HL-60 (cell line): ENCODE results near the gene ST6GALNAC6.

ENCODE experiments used
- GABPA ChIP-seq: IDR thresholded peaks from 2 replicates; pipeline ENCODE4 v1.6.1; 2012; ENCODE audit warnings: low read depth
- POLR2AphosphoS5 ChIP-seq: IDR thresholded peaks from 2 replicates; pipeline ENCODE4 v1.6.1; 2012; ENCODE audit warnings: low read depth

GRCh38 chr9:127867356-127868277 is 31.8 kb downstream of the ST6GALNAC6 start:
- no peak for TF ChIP-seq POLR2AphosphoS5
- no peak for TF ChIP-seq GABPA
